ENCODE measurements around the gene BDKRB2.

Gene BDKRB2

GRCh38 chr14:96177766-96178375, 26.8 kb upstream of the BDKRB2 start:
- no peak for DNase-seq

GRCh38 chr14:96178461-96179321, 25.9 kb upstream of the BDKRB2 start:
- no peak for DNase-seq

- DNase-seq = no peak
Measured at GRCh38 chr14:96180043-96180874, 24.4 kb upstream of the BDKRB2 start.

- DNase-seq = no peak
Measured at GRCh38 chr14:96181186-96182056, 23.2 kb upstream of the BDKRB2 start.

- no peak for DNase-seq
Measured at GRCh38 chr14:96182546-96182945, 22.1 kb upstream of the BDKRB2 start.

GRCh38 chr14:96184737-96185136, 19.9 kb upstream of the BDKRB2 start:
- DNase-seq = no peak

- no peak for DNase-seq
Measured at GRCh38 chr14:96187216-96188031, 17.2 kb upstream of the BDKRB2 start.

- DNase-seq = no peak
Measured at GRCh38 chr14:96189281-96189711, 15.3 kb upstream of the BDKRB2 start.

- no peak for DNase-seq
Measured at GRCh38 chr14:96191353-96191752, 13.3 kb upstream of the BDKRB2 start.

GRCh38 chr14:96191841-96192462, 12.7 kb upstream of the BDKRB2 start:
- no peak for DNase-seq

- no peak for DNase-seq
Measured at GRCh38 chr14:96192975-96193805, 11.4 kb upstream of the BDKRB2 start.

GRCh38 chr14:96194262-96194656, 10.4 kb upstream of the BDKRB2 start:
- no peak for DNase-seq

- DNase-seq = no peak
Measured at GRCh38 chr14:96194657-96195431, 9.8 kb upstream of the BDKRB2 start.

- DNase-seq = no peak
Measured at GRCh38 chr14:96195441-96196081, 9.1 kb upstream of the BDKRB2 start.

GRCh38 chr14:96197163-96197852, 7.3 kb upstream of the BDKRB2 start:
- no peak for DNase-seq

GRCh38 chr14:96197969-96198368, 6.7 kb upstream of the BDKRB2 start:
- DNase-seq = no peak

- no peak for DNase-seq
Measured at GRCh38 chr14:96198430-96199130, 6.1 kb upstream of the BDKRB2 start.

Data from T1000 (cell line).